Activated CD8-positive, alpha-beta memory T cell treated with anti-CD3 and anti-CD28 coated beads, Interleukin-2, amount 50 U/mL, for 48 hours (primary cell): ENCODE data around the gene GDA.
"Not testable (repeated sequence)": the region's sequence is repeated elsewhere in the genome, so short reads cannot be mapped to it uniquely, and the experiment has no call there.

Experiments
- DNase-seq: peaks from one replicate; pipeline ENCODE4 v3.0.0-alpha.2; 2020

Gene GDA

GRCh38 chr9:72210522-72210921, 61.3 kb downstream of the GDA start:
- DNase-seq, result no peak

GRCh38 chr9:72211047-72211446, 61.8 kb downstream of the GDA start:
- no peak for DNase-seq

DNA sequence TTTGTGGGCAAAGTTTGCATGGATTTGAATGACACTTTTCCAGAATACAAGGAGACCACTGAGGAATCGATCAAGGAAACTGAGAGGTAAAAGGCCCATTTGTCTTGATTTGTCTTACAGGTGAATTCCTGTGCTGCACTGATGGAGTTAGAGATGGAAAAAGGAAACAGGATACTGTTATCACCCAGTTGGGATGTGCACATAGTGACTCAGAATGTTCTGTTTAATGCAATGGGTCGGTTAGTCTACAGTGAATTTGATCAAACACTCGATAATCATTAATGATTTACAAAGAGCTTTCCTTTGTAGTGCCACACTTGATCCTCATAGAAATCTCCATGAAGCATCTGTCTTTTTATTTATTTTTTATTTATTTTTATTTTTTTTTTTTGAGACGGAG, 64.7 kb downstream of the GDA start:
- no peak for DNase-seq

GRCh38 chr9:72217306-72217842, 68.1 kb downstream of the GDA start:
- no peak for DNase-seq

DNA sequence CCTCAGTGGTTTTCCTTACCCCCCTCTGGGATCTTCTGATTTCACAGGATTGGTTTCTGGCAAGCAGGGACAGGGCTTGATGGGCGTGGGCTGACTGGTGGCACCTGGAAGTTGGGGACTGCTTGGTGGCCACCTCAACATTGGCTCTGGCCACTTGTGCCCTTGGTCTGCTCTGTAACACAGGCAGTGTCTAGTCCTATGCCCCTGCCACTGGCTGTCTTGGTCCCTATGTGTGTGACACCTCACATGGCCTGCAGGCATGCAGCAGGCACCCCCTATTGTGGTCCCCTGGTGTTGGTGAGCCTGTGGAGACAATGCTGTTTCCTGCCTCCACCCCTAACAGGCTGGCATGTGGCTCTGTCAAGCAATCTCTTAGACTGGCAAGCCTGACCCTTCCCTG, 71.3 kb downstream of the GDA start:
- DNase-seq, result no peak

DNA sequence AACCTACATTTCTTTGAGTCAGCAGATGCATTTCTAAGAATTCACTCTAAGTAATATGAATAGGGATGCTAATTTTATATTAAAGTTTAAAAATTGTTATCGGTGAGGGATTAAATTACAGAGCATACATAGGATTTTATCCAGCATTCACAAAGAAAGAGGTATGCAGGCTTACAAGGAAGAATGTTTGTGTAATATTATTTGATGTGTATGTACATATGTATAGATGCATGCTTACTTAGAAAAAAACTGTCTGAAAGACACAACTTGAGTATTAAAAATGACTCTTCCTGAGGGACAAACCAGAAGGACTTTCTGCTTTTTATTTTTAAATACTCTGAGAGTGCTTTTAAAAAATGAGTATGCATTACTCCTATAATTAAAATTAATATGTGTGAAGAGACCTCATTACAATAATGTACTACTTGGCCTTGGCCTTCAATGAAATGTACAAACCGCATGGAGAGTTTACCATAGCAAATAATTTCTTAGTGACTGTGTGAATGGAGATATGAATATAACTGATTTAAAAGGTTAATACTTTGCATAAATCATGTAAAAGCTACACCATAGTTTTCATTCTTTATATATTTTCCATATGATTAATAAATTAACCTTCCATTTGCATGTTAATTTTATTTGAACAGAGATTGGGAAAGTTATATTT, 77.0 kb downstream of the GDA start:
- no peak for DNase-seq

GRCh38 chr9:72228282-72228681, 79.0 kb downstream of the GDA start:
- DNase-seq, result no peak

- no peak for DNase-seq
Observed at GRCh38 chr9:72232778-72233177, 83.5 kb downstream of the GDA start.

DNA sequence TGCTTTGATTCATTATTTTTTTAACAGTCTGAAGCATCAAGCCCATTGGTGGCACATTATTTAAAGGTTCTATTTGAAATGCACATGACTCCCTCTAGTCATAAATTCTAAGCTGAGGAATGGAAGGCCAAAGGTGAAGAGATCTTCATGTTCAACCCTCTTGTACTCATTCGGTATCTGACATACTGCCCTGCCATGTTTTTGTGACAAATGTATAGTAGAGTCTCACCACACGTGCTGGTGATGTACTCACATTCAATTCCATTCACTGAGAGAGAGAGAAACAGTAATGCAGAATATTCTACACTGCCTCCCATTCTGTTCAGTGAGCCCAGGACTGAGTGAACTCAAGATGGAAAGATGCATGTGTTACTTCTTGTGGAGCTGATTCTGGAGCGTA, 98.3 kb downstream of the GDA start:
- DNase-seq, result no peak

- no peak for DNase-seq
Observed at GRCh38 chr9:72251589-72251988, 102.3 kb downstream of the GDA start.

DNA sequence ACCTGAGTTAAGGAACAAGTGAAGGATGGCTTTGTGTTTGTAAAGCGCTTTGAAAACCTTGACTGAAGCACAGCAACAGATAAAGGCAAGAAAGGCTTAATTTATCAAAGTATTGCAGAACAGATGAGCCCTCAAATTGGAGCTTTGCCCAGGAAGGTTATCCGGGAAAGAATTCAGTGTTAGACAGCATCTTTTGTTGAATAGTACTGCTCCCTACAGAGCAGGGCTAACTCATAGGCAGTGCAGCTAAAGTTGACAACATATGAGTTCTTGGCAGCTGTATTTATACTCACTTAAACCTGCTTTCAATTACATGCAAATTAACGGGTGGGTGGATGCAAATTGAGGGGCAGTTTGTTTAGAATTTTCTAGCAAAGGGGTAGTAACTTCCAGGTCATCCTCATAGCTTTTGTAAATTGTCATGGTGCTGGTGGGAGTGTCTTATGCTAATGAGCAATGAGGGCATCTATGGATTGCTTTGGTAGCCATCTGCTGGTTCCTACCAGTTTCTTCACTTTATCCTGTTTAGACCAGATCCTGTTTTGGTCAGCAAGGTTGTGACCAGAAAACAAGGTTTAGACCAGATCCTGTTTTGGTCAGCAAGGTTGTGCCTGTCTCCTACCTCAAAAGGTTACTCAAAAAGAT, 105.8 kb downstream of the GDA start:
- no peak for DNase-seq

DNA sequence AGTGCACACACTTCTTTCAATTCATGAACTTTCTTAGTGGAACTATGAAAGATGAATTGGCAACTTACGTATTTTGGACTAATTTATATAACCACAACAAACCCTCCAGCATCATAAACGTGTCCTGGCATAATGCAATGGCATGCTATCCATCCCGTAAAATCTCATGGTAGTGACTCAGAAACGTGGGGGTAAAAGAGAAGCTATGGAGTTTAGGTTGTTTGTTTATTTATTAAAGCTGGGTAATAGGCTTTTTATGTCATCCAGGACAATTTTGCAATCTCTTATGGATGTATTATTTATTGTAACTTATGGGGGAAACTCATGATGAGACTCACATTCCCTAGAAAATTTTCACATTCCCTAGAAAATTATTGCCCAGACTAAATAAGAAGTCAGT, 106.3 kb downstream of the GDA start:
- DNase-seq, result no peak

GRCh38 chr9:72256931-72257330, 107.7 kb downstream of the GDA start:
- no peak for DNase-seq

DNA sequence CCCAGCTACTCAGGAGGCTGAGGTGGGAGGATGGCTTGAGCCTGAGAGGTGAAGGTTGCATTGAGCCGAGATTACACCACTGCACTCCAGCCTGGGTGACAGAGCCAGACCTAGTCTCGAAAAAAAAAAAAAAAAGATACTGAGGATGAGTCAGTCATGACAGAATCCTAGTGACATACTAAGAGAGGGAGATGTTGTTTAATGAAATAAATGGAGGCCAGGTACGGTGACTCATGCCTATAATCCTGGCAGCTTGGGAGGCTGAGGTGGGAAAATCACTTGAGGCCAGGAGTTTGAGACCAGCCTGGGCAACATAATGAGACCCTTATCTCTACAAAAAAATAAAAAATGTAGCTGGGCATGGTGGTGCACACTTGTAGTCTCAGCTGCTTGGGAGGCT, 108.6 kb downstream of the GDA start:
- no peak for DNase-seq

GRCh38 chr9:72262063-72262462, 112.8 kb downstream of the GDA start:
- no peak for DNase-seq

- no peak for DNase-seq
Observed at GRCh38 chr9:72263572-72263971, 114.3 kb downstream of the GDA start.

- DNase-seq, result no peak
Observed at GRCh38 chr9:72268961-72269360, 119.7 kb downstream of the GDA start.

- not testable (repeated sequence) for DNase-seq
Observed at GRCh38 chr9:72270359-72270758, 121.1 kb downstream of the GDA start.

GRCh38 chr9:72271613-72272478, 122.6 kb downstream of the GDA start:
- peak; percentile 65 for DNase-seq

DNA sequence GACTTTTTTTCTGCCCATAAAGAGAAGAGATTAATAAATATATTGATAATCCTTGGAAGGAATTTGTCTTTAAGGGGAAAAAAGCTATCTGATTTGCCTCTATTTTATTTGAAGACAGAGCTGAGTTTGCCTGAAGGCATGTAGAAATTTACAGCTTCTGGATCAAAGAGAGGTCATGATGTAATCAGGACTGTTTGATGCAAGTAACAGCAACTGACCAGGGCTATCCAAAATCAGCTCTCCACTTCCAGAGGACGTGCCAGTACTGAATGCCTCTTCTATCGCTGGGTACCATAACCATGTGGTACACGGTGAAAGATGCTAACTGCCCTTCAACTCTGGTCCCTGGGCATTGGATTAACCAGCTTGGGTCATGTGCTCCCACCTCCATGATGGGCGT, 125.2 kb downstream of the GDA start:
- no peak for DNase-seq

DNA sequence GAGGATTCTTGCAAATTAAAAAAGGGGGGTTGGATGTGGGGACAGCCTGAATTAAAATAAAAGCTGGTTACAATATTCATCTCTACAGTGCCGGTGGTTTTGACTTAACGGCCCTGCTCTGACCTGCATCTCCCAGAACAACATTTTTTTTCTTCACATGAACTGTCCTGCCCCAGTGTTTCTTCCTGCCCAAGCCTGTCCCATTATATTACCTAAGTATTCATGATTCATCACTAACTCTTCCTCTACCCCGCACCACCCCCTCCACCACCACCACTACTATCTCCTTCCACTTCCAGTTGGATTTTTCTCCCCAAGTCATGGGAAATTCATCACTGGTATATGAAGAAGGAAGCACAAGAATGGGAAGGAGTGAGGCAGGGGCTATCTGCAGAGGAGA, 125.7 kb downstream of the GDA start:
- no peak for DNase-seq

GRCh38 chr9:72276429-72276828, 127.2 kb downstream of the GDA start:
- no peak for DNase-seq

GRCh38 chr9:72278959-72279358, 129.7 kb downstream of the GDA start:
- DNase-seq, result no peak
